Muscle of back (tissue), 11 donors: Measurements from ENCODE around the gene CREB3L2. TPM values are rescaled to one million over a fixed set of nuclear protein-coding genes. Genes with fewer than 3 reads are reported as not detected.
"Not testable (repeated sequence)": the region's sequence is repeated elsewhere in the genome, so short reads cannot be mapped to it uniquely, and the experiment has no call there.

Experiments
- DNase-seq, 3 donors: peaks; one replicate each; pipeline versions ENCODE4 v3.0.0 to v3.0.0-alpha.2; 2013
- polyA plus RNA-seq, 10 donors: library from polyadenylated mRNA; unstranded; fragments of 120-200 nt; gene quantifications; one replicate each; pipeline ENCODE4 v1.2.1, GENCODE V29; 2013; ENCODE audit not compliant: insufficient read length in 10 of 10

The CREB3L2 gene
- polyA plus RNA-seq, 10 donors = 25.5 to 38.7 (median 34.8) TPM

DNA sequence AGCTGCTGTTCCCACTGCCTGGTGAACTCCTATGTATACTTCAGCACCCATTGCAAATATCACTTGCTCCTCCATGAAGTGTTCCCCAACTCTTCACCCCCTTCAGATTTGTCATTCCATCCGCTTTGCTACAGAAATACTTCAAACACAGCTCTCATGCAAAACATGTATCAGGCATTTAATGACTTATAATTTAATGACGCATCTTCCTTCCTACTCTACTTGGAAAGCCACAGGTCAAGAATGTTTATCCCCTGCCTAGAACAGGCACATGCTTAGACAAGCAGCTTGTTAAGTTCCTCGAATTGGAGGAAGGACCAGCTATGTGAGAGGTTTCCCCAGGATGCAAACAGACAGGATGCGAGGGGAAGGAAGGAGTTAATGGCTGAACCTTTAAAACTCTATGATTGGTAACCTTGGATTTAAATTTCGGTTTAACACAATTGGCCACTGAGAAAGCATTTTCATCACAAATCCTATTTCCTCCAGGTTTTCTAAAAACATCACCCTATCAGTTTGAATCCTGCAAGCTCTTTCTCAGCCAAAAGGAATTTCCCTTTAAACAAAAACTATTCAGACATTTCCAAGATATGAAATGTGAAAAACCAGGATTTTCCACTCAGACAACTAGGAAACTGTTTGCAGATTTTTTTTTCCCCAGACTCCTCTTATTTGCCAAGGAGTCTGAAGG, 11.5 kb downstream of the CREB3L2 start:
- peak; percentile 76 to 87 (median 83) for DNase-seq

DNA sequence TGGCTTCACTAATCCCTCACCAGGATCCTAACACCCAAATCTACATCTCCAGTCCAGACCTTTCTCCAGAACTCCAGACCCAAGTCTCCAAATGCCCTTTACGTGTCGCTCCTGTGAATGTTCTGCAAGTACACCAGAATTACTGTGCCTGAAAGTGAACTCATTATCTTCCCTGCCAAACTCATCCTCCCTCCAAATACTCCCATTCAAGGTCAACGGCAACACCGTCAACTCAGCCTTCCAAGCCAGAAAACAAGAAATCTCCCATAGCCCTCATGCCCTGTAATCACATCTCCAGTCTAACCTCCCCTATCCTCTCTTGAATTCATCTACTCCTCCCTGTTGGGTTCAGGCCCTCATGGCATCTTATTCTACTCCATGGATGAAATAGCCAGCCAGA, 12.3 kb downstream of the CREB3L2 start:
- DNase-seq = no peak

DNA sequence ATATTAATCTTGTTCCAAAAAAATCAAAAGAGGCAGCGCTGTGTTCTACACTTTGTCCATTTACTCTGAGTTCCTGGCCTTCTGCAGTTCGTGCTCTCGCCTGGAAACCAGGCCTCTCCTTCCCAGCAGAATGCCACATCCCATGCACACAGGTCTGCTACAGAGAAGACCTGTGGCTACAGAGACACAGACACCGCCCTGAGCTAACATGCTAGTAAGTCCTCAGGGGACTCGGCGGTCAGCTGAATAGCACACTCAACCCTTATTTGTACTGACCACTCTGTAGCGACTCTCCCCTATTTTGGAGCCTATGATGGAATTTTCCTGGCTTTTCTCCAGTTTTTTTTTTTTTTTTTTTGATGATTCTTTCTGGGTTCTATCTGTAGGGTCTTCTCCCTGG, 12.8 kb downstream of the CREB3L2 start:
- peak in 1 of 3 donors; percentile 76 for DNase-seq

DNA sequence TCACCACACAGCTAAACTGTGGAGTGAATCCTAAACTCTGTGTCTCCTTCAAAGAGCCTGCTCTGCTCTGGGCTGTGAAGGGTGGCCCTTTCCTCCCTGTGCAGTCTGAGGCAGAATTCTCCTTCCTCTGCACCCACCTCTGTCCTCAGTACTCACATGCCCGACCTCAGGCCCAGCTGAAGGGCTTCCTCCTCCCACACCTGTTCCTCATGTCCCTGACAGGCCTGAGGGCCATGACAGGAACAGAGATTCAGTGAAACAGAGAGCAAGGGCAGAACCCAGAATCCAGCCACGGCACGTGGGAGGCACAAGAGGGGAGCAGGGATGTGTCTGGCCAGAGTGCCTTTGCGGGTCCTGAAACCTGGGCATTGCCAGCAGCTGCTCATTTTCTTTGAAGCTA, 13.9 kb downstream of the CREB3L2 start:
- DNase-seq = no peak

DNA sequence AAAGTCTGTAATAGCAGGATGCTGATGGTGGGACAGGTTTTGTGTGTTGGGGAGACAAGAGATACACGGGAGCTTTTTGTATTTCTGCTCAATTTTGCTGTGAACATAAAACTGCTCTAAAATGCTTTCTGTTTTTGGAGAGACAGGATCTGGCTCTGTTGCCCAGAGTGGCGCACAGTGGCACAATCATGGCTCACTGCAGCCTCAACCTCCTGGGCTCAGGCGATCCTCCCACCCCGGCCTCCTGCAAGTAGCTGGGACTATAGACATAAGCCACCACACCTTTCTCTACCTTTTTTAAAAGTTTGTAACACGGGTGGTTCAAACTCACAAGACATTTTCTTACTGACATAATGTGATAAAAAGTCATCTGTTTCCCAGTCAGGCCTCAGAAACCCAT, 14.3 kb downstream of the CREB3L2 start:
- no peak for DNase-seq

DNA sequence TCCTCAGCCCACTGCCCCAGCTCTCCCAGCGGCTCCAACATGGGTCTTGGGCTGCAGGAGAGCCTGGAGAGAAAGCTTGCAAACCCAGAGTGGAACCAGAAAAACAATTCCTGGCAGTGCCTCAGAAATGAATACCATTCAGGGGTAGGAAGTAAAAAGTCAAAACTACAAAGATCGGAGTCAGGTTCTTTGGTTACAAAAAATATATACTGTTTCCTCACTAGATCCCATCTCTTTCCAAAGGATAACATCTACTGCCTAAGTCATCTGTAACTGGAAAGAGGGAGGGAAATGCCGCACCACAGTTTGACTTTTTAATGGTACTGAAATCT, 14.9 kb downstream of the CREB3L2 start:
- DNase-seq = peak in 1 of 3 donors; percentile 42

DNA sequence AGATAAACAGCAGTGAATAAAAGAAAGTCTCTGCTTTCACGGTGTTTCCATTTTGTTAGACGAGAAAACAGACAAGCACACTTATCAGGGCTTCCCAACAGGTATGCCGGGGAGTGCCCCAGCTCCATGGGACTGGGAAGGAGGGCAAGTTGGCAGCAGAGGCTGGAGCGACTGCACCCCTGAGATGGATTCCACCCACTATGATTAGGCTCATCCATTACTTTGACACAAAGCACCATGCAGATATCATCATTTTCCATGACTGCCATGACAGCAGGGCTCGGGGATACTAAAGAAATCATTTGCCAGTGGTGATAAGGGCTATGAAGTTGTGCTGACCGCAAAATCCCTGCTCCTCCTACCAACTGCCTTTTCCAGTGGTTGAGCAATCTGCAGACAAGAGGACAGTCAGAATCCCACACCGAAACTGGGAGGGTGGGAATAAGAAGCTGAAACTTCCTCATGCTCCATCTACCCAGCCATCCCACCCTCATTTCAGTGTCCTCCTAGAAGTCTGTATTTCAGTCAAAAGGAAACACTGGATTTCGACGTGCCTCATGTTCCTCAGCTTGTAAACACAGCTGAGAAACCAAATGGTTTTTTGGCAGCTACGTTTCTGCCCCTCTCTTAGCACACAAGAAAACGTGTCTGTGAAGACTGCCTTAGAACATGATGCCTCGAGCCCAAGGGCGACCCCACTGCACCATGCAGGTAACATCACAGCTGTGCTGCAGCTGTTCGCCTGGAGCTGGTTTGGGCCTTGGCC, 15.5 kb downstream of the CREB3L2 start:
- peak in 1 of 3 donors; percentile 44 for DNase-seq

DNA sequence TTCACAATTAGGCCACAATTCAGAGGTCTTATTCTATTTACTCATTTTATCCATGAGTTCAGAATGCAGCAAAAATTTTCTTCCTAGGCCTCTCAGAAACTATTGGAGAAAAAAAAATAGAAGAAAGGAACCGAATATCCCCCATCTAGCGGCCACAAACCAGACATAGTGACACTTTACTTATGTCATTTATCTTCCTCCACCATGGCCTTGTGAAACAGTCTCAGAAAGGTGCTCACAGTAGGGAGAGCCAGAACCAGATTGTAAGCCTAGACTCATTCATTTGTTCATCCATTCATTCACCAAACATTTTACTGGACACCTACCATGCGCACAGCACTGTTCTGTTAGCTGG, 16.0 kb downstream of the CREB3L2 start:
- no peak for DNase-seq

DNA sequence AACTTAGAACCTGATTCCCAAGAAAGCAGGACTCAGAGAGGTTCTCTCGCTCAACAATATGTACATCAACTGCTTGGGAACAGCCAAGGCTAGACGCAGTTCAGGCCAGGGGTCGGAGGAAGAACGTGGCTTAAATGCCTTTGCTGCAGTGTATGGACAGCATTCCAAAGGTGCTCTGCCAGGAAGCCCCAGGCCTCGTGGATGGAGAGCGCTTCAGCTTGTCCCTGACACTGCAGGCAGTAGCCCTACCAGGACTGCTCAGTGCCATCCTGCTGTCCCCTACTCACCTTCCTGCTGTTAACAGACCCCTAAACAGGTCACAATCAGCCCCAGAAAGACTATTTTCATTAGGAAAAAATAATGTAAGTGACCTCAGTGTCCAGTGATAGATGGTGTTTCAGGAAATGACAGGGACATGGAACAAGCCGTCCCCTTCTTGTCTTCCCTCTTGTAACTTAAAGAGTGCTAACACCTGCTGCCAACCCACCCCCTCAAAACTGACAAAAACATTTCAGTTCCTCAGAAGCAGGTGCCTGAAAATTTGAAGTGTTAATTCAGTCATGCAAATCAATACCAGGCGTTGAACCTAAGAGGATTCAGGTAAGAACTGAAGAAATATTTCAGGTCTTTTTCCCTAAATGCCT, 16.5 kb downstream of the CREB3L2 start:
- DNase-seq = peak in 1 of 3 donors; percentile 41

DNA sequence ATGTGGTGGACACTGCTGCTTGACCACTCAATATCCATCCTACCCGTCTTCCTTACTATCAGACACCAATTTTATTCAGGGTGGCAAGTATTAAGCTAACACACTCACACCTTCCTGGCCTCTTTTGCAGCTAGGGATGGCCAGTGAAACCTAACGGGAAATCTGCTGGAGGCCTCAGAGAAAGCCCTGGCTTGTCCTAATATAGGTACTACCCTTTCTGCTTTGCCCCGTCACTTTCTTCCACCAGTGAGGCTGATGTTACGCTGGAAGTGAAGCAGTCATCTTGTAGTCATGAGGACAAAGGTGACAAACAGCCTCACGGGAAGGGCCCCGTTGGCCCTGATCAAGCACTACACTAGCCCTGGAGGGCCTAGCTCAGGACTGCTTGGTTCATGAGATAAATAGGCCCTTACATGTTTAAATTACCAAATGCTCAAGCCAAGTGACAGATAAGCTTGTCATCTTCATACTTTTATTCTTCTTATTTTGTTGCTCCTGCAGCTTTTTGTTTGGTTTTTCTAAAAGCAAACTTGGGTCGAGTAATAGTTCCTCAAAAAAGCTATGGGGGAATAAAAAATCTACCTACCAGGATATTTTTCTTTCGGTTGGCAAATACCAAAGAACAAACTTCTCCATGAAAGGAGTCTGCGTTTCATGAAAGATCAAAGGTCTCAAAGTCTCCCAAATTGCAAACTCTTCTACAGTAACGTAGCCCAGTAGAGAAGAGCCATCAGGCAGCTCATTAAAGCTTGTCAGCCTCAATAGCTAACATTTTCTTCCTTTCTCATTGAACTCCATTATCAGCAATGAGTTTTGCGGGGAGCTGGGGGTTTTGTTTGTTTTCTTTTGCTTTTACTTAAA, 17.5 kb downstream of the CREB3L2 start:
- DNase-seq = no peak

DNA sequence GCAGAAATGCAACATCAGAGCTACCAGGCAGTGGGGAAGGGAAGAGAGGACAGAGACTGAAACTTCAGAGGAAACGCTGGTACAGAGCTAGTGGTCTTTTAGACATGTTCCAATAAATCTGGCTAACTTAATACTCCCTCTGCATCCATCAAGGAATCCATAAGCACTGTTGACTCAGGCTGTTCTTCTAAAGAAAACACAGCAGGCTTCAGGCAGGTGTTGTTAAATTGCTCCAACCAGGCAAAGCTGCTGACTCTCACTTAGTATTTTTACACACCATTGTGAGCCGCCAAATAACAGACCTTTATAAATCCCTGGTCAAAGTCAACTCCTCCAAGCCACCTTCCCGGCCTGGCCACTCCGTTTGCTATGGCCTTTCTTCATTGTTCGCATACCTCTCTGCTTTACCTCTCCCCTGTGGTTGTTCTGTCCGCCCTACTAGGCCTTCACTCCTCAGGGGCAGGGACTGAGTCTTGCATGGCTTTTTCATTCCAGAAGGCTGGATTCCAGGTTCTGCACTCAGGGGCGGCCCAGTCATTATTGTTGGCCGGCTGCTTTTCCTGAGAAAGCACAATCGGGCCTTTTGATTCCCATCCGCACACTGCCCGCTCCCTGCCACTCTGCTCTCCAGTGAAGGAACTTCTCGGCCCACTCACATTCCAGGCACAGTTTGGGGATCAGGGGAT, 18.4 kb downstream of the CREB3L2 start:
- DNase-seq = peak in 1 of 3 donors; percentile 63

DNA sequence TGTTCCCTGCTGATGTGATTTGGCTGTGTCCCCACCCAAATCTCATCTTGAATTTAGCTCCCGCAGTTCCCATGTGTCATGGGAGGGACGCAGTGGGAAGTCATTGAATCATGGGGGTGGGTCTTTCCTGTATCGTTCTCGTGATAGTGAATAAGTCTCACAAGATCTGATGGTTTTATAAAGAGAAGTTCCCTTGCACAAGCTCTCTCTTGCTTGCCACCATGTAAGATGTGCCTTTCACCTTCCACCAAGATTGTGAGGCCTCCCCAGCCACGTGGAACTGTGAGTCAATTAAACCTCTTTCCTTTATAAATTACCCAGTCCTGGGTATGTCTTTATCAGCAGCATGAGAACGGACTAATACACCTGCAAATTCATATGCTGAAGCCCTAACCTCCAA, 19.5 kb downstream of the CREB3L2 start:
- not testable (repeated sequence) for DNase-seq

DNA sequence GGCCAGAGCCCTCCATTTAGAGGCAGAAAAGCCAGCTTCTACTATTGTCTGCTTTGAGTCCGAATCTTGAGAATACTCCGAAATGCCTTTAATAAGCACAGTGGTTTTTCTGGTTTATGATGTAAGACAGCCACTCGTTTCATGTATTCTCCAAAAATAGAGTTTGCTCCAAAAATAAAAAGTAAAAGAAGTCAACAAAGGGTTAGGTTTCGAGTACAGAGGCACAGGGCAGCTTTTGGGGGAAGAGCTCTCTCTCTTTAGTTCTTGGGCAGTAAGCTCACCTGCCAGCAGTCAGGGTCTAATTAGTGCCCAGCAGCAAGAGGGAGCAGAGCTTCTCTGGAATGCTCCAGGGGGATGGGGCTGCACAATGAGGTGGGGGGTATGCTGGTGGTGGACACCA, 20.2 kb downstream of the CREB3L2 start:
- no peak for DNase-seq

DNA sequence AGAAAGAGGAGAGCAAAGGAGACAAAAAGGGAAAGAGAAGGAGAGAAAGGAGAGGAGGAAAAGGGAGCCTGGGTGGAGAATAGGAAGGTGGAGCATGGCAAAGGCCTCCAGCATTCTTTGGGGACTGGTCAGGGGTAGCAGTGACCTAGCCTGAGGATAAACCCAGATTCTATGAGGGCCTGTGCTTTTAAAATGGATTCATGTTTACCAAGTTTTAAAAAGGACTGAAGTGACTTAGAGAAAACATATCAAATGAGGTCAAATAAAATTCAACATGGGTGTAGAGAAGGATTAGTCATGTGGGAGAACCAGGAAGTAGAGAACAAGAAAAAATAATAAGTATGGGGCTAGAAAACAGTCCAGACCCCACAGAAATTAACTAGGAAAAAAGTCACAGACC, 20.7 kb downstream of the CREB3L2 start:
- no peak for DNase-seq

DNA sequence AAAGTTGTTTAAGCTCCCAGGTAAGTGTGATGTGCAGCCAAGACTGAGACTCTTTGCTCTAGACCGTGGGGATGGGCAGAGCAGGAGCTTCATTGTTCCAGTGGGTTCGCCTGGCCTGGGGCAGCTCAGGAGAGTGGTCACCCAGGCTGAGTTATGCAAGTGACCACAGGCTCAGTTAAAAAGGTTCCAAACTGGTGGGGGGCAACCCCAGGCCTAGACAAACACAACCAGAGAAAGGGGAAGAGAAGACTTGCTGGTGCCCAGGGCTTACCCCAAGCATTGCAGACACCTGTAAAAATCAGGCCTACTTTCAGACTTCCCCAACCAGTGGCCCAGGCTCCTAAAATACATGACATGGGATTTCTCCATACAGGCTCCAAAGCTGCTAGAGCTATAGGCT, 21.6 kb downstream of the CREB3L2 start:
- no peak for DNase-seq

DNA sequence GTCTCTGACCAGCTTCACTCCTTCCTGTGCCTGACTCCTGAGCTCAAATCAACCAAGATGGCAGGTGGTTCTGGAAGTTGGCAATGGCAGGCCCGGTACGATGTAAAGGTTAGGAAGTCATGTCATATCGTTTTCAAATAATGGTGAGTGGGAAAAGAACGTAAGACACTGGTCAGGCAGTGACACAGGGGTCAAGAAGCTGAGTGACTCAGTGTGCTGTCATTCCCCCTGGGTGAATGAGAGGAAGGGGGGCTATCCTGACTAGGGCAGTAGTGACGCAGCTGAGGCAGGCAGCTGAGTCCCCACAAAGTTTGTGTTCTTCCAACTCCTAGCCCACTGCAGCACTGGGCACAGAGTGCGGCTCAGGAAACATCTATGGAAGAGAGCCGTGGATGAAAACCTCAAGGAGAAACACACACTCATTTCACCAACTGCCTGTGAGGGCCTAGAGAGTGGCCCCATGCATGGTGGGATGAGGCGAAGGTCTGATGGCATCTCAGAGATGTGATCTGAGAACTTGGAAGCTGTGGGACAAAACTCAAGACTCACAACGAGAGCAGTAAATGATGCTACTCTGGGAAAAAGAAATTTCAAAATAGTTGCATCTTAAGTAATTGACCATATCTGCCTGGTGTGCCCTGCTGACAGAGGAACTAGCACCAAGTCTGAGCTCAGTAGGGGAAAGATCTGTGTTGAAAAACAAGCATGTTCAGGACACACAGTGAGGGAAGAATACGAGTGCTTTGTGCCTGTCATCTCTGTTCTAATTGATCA, 23.2 kb downstream of the CREB3L2 start:
- peak in 1 of 3 donors; percentile 53 for DNase-seq

DNA sequence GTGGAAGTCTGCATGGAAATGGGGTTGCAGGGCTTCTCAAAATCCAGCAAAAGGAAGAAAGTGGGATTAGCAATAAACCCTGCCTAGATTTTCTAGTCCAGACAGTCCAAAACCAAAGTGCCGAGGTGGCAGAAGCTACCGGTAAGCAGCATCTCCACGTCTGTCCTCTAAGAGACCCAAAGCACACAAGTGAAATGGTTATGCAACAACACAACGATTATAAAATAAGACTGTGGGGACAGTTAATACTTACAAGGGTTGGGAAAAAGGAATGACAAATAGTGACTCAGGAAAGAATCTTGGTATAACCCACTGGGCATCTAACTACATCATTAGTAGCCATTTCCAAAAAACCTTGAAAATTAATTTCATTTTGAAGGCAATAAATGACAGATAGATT, 24.7 kb downstream of the CREB3L2 start:
- no peak for DNase-seq

DNA sequence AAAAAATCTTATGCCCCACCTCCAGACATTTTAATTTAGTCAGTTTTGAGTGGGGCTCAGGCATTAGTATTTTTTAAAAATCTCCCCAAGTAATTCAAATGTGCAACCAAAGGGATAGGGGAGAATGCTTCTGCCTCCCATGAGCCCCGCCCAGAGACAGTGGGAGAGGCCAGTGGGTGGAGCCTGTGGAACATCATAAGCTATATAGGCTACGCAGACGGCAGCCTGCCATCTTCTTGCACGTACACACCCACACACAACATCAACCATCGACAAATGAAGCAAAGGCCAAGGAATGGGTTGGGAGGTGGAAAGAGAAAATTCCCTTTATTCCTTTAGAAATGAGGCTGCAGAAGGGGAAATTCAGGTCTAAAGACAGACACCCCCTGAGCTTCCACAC, 25.2 kb downstream of the CREB3L2 start:
- peak in 1 of 3 donors; percentile 51 for DNase-seq

DNA sequence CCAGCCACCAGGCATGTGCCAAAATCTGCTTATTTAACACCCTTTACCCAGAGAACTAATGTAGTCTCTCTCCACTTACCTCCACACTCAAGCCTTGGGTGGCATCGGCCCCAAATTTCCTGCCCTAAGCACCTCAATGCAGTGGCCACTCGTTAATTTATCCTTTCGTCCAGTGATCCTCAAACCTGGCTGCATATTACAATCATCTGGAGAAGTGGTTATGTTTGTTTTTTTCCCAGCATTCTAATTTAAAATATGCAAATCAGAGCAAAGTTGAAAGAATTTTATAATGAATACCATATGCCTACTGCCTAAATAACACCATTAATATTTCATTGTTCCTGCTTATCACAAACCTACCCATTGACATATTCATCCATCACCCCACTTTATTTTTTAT, 25.7 kb downstream of the CREB3L2 start:
- peak in 1 of 3 donors; percentile 63 for DNase-seq

DNA sequence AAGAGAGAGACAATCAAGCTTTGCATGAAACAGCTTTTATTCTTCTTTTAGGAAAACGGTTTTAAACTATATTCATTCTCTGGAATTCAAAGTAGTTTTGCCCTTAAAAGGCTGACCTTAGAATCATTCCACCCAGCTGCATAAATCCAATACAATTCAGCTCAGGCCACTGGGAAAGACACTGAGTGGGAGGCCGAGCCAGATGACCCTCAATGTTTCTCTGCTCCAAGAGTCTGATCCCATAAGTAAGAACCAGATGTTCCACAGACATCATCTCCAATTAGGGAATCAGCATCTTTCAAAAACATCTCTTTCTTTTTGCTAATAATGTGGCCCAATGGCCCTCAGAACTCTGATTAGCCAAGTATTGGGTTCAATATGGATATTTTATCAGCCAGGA, 26.1 kb downstream of the CREB3L2 start:
- peak in 2 of 3 donors; percentile 70 to 87 for DNase-seq

DNA sequence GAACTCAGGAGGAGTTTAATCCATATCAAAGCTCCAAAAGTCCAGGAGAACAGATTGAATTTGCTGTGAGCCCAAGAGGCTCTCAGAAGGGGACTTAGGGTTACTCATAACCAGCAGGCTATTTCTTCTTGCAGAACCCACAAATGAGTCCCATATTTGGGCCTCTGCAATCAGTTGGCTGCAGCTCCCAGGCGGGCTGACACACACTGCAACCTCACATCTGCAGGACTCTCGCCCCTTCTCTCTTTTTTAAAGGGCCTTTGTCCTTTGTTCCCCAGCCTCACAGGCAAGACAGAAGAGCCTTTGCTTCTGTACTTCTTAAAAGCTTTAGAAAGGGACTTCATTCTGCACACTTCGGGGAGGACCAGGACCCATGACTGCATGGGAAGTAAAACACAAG, 26.7 kb downstream of the CREB3L2 start:
- peak in 1 of 3 donors; percentile 65 for DNase-seq
